ENCODE measurements around the gene PREB.

PREB gene

GRCh38 chr2:27089111-27089954 is 45.1 kb downstream of the PREB start:
- TF ChIP-seq CEBPB (IDR thresholded peaks at IDR 0.05) (no peak), NFIC (IDR thresholded peaks at IDR 0.05) (no peak), YY1 (IDR thresholded peaks at IDR 0.05; ENCODE audit: low read depth) (no peak), FOXM1 (IDR thresholded peaks at IDR 0.05; ENCODE audit: borderline replicate concordance, low read depth) (no peak), TAF1 (IDR thresholded peaks at IDR 0.05; ENCODE audit: low read depth) (no peak), EP300 (IDR thresholded peaks at IDR 0.05; ENCODE audit: borderline replicate concordance) (no peak), ZBTB7A (IDR thresholded peaks at IDR 0.05; ENCODE audit: low read depth) (no peak), TCF12 (IDR thresholded peaks at IDR 0.05; ENCODE audit: low read depth) (no peak), RAD21 (IDR thresholded peaks at IDR 0.05; ENCODE audit: low read depth) (no peak), EGR1 (IDR thresholded peaks at IDR 0.05) (no peak)
- TF ChIP-seq, protein P1, sequence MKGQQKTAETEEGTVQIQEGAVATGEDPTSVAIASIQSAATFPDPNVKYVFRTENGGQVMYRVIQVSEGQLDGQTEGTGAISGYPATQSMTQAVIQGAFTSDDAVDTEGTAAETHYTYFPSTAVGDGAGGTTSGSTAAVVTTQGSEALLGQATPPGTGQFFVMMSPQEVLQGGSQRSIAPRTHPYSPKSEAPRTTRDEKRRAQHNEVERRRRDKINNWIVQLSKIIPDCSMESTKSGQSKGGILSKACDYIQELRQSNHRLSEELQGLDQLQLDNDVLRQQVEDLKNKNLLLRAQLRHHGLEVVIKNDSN (IDR thresholded peaks at IDR 0.05), result no peak

DNA sequence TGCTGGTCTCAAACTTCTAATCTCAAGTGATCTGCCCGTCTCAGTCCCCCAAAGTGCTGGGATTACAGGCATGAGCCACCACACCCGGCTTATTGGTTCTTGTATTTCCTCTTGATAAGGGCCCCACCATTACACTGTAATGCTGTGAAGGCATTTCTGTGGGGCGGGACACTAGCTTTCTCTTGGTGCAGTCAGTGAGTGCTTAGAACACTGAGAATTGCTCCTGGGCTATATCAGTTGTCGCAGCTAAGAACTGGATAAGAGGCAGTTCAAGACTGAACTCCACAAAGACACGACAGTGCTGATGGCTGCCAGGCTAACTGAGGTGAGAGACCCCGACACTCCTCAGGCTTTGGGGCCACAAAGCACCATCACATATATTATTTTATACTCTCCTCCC is 45.8 kb downstream of the PREB start:
- no peak for TF ChIP-seq TCF12 (IDR thresholded peaks at IDR 0.05; ENCODE audit: low read depth)
- TF ChIP-seq, protein P2, sequence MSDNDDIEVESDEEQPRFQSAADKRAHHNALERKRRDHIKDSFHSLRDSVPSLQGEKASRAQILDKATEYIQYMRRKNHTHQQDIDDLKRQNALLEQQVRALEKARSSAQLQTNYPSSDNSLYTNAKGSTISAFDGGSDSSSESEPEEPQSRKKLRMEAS (IDR thresholded peaks at IDR 0.05), result no peak
- no peak for TF ChIP-seq YY1 (IDR thresholded peaks at IDR 0.05; ENCODE audit: low read depth)
- TF ChIP-seq TEAD4 (IDR thresholded peaks at IDR 0.05), result no peak
- no peak for TF ChIP-seq EP300 (IDR thresholded peaks at IDR 0.05; ENCODE audit: borderline replicate concordance)
- TF ChIP-seq CREB1 (IDR thresholded peaks at IDR 0.05; ENCODE audit: low read depth), result no peak
- TF ChIP-seq, protein P1 (IDR thresholded peaks at IDR 0.05), result no peak
- TF ChIP-seq NFIC (IDR thresholded peaks at IDR 0.05), result no peak
- TF ChIP-seq FOXM1 (IDR thresholded peaks at IDR 0.05; ENCODE audit: borderline replicate concordance, low read depth), result no peak
- TF ChIP-seq REST (IDR thresholded peaks at IDR 0.05; ENCODE audit: low read depth), result no peak
- TF ChIP-seq ZBTB7A (IDR thresholded peaks at IDR 0.05; ENCODE audit: low read depth), result no peak
- no peak for TF ChIP-seq TAF1 (IDR thresholded peaks at IDR 0.05; ENCODE audit: low read depth)
- no peak for TF ChIP-seq EGR1 (IDR thresholded peaks at IDR 0.05)
- no peak for TF ChIP-seq RAD21 (IDR thresholded peaks at IDR 0.05; ENCODE audit: low read depth)

GRCh38 chr2:27087823-27088410 is 46.5 kb downstream of the PREB start:
- no peak for TF ChIP-seq TAF1 (IDR thresholded peaks at IDR 0.05; ENCODE audit: low read depth)
- TF ChIP-seq, protein P1 (IDR thresholded peaks at IDR 0.05), result no peak
- no peak for TF ChIP-seq EP300 (IDR thresholded peaks at IDR 0.05; ENCODE audit: borderline replicate concordance)
- TF ChIP-seq EGR1 (IDR thresholded peaks at IDR 0.05), result no peak

DNA sequence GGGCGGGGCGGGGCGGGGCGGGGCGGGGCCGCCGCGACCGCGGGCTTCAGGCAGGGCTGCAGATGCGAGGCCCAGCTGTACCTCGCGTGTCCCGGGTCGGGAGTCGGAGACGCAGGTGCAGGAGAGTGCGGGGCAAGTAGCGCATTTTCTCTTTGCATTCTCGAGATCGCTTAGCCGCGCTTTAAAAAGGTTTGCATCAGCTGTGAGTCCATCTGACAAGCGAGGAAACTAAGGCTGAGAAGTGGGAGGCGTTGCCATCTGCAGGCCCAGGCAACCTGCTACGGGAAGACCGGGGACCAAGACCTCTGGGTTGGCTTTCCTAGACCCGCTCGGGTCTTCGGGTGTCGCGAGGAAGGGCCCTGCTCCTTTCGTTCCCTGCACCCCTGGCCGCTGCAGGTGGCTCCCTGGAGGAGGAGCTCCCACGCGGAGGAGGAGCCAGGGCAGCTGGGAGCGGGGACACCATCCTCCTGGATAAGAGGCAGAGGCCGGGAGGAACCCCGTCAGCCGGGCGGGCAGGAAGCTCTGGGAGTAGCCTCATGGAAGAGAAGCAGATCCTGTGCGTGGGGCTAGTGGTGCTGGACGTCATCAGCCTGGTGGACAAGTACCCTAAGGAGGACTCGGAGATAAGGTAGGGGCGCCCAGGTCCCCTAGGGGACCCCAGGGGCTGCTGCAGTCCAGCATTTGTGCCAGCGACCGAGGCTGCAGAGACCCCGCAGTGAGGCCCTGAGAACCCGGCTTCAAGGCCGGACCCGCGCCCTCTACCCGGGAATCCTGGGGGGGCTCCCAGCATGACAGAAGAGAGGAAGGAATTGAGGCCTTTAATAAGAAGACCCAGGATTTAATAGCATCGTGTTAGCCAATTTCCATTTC is 47.5 kb downstream of the PREB start, which contains the start of gene KHK:
TSS of gene KHK (plus strand) at position 49 of the 870 bp plus-strand sequence. CDS start at position 537, 488 bp downstream.
- no peak for TF ChIP-seq ZBTB7A (IDR thresholded peaks at IDR 0.05; ENCODE audit: low read depth)
- no peak for TF ChIP-seq CREB1 (IDR thresholded peaks at IDR 0.05; ENCODE audit: low read depth)
- TF ChIP-seq, protein P2 (IDR thresholded peaks at IDR 0.05), result peak; percentile 53; the same call in 1 of the 2 replicates
- no peak for TF ChIP-seq YY1 (IDR thresholded peaks at IDR 0.05; ENCODE audit: low read depth)
- peak; percentile 5; the same call in 1 of the 2 replicates for TF ChIP-seq TAF1 (IDR thresholded peaks at IDR 0.05; ENCODE audit: low read depth)
- TF ChIP-seq, protein P1 (IDR thresholded peaks at IDR 0.05), result no peak
- no peak for TF ChIP-seq TEAD4 (IDR thresholded peaks at IDR 0.05)
- no peak for TF ChIP-seq NFIC (IDR thresholded peaks at IDR 0.05)

DNA sequence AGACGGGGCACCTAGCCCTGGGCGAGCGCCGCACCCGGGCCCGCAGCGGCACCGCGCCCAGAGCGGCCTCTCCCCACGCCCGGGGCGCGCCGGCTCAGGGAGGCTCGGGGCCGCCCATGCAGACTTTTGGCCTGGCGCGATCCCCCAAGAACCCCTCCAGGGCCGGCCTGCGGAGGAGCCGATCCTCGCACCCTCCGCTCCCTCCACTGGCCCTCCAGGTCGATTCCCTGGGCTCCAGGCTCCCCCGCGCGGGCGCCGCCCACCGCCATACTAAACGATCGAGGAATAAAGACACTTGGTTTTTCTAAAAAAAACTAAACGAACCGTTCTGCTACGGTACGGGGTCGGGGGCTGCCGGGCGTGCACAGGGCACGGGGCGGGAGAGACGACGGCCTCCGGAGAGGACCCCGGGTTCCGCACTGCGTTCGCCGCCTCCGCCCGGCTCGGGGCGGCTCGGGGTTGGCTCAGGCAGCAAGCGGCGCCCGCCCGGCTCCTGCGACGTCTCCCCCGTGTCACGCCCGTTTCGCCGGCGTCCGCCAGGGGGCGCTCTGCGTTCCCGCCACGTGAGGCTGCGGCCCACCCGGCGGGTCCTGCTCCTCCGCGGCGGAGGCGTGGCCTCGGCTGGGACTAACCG is 48.2 kb downstream of the PREB start:
- peak; percentile 55 for TF ChIP-seq EGR1 (IDR thresholded peaks at IDR 0.05)
- TF ChIP-seq NFIC (IDR thresholded peaks at IDR 0.05), result no peak
- TF ChIP-seq EP300 (IDR thresholded peaks at IDR 0.05; ENCODE audit: borderline replicate concordance), result 0 out of 2 replicates have a peak, but pooled peaks have one; percentile 18
- TF ChIP-seq, protein P1 (IDR thresholded peaks at IDR 0.05), result peak; percentile 89
- peak; percentile 32; the same call in 1 of the 2 replicates for TF ChIP-seq TCF12 (IDR thresholded peaks at IDR 0.05; ENCODE audit: low read depth)
- 0 out of 2 replicates have a peak, but pooled peaks have one; percentile 20 for TF ChIP-seq CREB1 (IDR thresholded peaks at IDR 0.05; ENCODE audit: low read depth)
- TF ChIP-seq FOXM1 (IDR thresholded peaks at IDR 0.05; ENCODE audit: borderline replicate concordance, low read depth), result no peak
- peak; percentile 31; the same call in 1 of the 2 replicates for TF ChIP-seq TEAD4 (IDR thresholded peaks at IDR 0.05)
- no peak for TF ChIP-seq CEBPB (IDR thresholded peaks at IDR 0.05)
- peak; percentile 41; the same call in 1 of the 2 replicates for TF ChIP-seq RAD21 (IDR thresholded peaks at IDR 0.05; ENCODE audit: low read depth)
- peak; percentile 48; the same call in 1 of the 2 replicates for TF ChIP-seq TAF1 (IDR thresholded peaks at IDR 0.05; ENCODE audit: low read depth)
- peak; percentile 80 for TF ChIP-seq ZBTB7A (IDR thresholded peaks at IDR 0.05; ENCODE audit: low read depth)
- TF ChIP-seq YY1 (IDR thresholded peaks at IDR 0.05; ENCODE audit: low read depth), result no peak
- TF ChIP-seq REST (IDR thresholded peaks at IDR 0.05; ENCODE audit: low read depth), result no peak
- TF ChIP-seq, protein P2 (IDR thresholded peaks at IDR 0.05), result peak; percentile 91

Measured in Ishikawa (cell line).